ENCODE data around the gene ATP11B. TPM values are rescaled to one million over a fixed set of nuclear protein-coding genes. Genes with fewer than 3 reads are reported as not detected.

ATP11B gene
- total RNA-seq, 6 donors from 2014 or later = 56.4 to 102 (median 83.2) TPM

- WGBS, 2 donors = 96 to 98% methylated on average over 1 of the region's 1 CpG
- TF ChIP-seq POLR2A (IDR thresholded peaks at IDR 0.05) (no peak), POLR2AphosphoS5 (IDR thresholded peaks at IDR 0.05) (no peak), EP300 (IDR thresholded peaks at IDR 0.05) (no peak)
- TF ChIP-seq, protein P1, sequence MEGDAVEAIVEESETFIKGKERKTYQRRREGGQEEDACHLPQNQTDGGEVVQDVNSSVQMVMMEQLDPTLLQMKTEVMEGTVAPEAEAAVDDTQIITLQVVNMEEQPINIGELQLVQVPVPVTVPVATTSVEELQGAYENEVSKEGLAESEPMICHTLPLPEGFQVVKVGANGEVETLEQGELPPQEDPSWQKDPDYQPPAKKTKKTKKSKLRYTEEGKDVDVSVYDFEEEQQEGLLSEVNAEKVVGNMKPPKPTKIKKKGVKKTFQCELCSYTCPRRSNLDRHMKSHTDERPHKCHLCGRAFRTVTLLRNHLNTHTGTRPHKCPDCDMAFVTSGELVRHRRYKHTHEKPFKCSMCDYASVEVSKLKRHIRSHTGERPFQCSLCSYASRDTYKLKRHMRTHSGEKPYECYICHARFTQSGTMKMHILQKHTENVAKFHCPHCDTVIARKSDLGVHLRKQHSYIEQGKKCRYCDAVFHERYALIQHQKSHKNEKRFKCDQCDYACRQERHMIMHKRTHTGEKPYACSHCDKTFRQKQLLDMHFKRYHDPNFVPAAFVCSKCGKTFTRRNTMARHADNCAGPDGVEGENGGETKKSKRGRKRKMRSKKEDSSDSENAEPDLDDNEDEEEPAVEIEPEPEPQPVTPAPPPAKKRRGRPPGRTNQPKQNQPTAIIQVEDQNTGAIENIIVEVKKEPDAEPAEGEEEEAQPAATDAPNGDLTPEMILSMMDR (IDR thresholded peaks at IDR 0.05) = no peak
- peaks cover 0 to 52% (median 0%) of the 10 kb centered on the region in 4 donors for H3K36me3 ChIP-seq
These were observed 98.1 kb downstream of the ATP11B start for GRCh38 chr3:182891364-182891763.

GRCh38 chr3:182892226-182892625 is 98.9 kb downstream of the ATP11B start:
- H3K36me3 ChIP-seq = peaks cover 0 to 57% (median 0%) of the 10 kb centered on the region in 4 donors

More at GRCh38 chr3:182891364-182891763, 98.1 kb downstream of the ATP11B start:
- Histone ChIP-seq H3K9me3 (no peaks in the 10 kb centered on the region), H3K4me3 (no peak overlapping the region), H3K27me3 (no peaks in the 10 kb centered on the region), H3K27ac (no peak overlapping the region), H3K4me1 (peaks cover 0 to 16% (median 0%) of the 10 kb centered on the region in 4 donors)
- ATAC-seq (ENCODE audit: low FRiP score in 2 of 2) (no peak), DNase-seq (no peak)

DNA sequence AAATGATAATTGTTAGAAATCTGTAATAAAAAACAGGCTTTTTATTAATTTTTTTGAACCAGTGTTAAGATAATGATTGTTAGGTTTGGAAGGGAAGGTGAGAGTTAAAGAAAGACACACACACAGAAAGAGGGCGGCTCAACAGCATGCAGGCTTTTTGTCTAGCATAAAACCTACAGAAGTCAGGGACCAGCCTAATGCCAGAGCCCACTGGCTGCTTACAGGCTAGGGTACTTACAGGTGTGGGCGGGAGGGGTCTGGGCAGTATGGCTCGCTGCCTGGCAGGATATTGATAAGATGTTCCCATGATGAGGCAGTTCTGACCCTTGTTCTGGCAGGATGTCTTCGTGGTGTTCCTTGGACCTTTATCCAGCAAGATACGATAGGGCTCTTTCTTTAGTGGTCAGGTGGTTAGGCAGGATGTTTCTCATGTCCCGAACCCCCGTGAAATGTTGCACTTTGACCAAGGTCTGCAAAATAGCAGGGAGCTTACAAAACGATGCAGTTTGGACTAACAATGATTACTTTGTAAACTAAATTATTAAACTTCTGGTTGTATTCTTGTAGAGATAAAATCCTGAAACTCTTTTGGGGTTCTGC is 102.3 kb downstream of the ATP11B start:
- Histone ChIP-seq H3K36me3 (peaks cover 0 to 59% (median 1%) of the 10 kb centered on the region in 4 donors), H3K4me3 (no peak overlapping the region), H3K9me3 (no peaks in the 10 kb centered on the region), H3K27me3 (no peaks in the 10 kb centered on the region), H3K27ac (no peak overlapping the region), H3K4me1 (peaks cover 0 to 9% (median 0%) of the 10 kb centered on the region in 4 donors)
- TF ChIP-seq, protein P1 (IDR thresholded peaks at IDR 0.05) = no peak
- TF ChIP-seq EP300 (IDR thresholded peaks at IDR 0.05) (no peak), POLR2A (IDR thresholded peaks at IDR 0.05) (no peak), POLR2AphosphoS5 (IDR thresholded peaks at IDR 0.05) (no peak)
- no peak for DNase-seq
- ATAC-seq (ENCODE audit: low FRiP score in 2 of 2) = no peak
- WGBS, 2 donors = 79 to 85% methylated on average over 7 to 8 of the region's 8 CpGs

More at GRCh38 chr3:182892226-182892625, 98.9 kb downstream of the ATP11B start:
- DNase-seq (no peak), ATAC-seq (ENCODE audit: low FRiP score in 2 of 2) (no peak)
- H3K4me1 ChIP-seq = peaks cover 0 to 16% (median 0%) of the 10 kb centered on the region in 4 donors
- H3K4me3 ChIP-seq = no peak overlapping the region
- TF ChIP-seq POLR2A (IDR thresholded peaks at IDR 0.05) (no peak), EP300 (IDR thresholded peaks at IDR 0.05) (no peak), POLR2AphosphoS5 (IDR thresholded peaks at IDR 0.05) (no peak)
- TF ChIP-seq, protein P1 (IDR thresholded peaks at IDR 0.05) = no peak
- no peaks in the 10 kb centered on the region for H3K9me3 ChIP-seq
- no peak overlapping the region for H3K27ac ChIP-seq
- H3K27me3 ChIP-seq = no peaks in the 10 kb centered on the region
- 76 to 91% methylated on average over 4 of the region's 4 CpGs for WGBS, 2 donors

- H3K36me3 ChIP-seq = peaks cover 0 to 51% (median 1%) of the 10 kb centered on the region in 4 donors
- no peak overlapping the region for H3K27ac ChIP-seq
- WGBS, 2 donors = 91 to 95% methylated on average over 2 of the region's 2 CpGs
- H3K27me3 ChIP-seq = no peaks in the 10 kb centered on the region
- no peaks in the 10 kb centered on the region for H3K9me3 ChIP-seq
- no peak for TF ChIP-seq POLR2AphosphoS5 (IDR thresholded peaks at IDR 0.05)
- TF ChIP-seq, protein P1 (IDR thresholded peaks at IDR 0.05) = no peak
- no peak for TF ChIP-seq POLR2A (IDR thresholded peaks at IDR 0.05)
- no peak for TF ChIP-seq EP300 (IDR thresholded peaks at IDR 0.05)
- DNase-seq (no peak), ATAC-seq (ENCODE audit: low FRiP score in 2 of 2) (no peak)
- H3K4me3 ChIP-seq = no peak overlapping the region
- peaks cover 0 to 3% (median 0%) of the 10 kb centered on the region in 4 donors for H3K4me1 ChIP-seq
These were observed 103.2 kb downstream of the ATP11B start for GRCh38 chr3:182896553-182896952.

- Histone ChIP-seq H3K4me3 (no peak overlapping the region), H3K27me3 (no peaks in the 10 kb centered on the region), H3K9me3 (no peaks in the 10 kb centered on the region), H3K27ac (no peak overlapping the region), H3K36me3 (peaks cover 0 to 72% (median 13%) of the 10 kb centered on the region in 4 donors), H3K4me1 (no peaks in the 10 kb centered on the region)
- ATAC-seq (ENCODE audit: low FRiP score in 2 of 2) = no peak
- no peak for DNase-seq
- TF ChIP-seq POLR2A (IDR thresholded peaks at IDR 0.05) = no peak
- no peak for TF ChIP-seq POLR2AphosphoS5 (IDR thresholded peaks at IDR 0.05)
- TF ChIP-seq, protein P1 (IDR thresholded peaks at IDR 0.05) = no peak
- no peak for TF ChIP-seq EP300 (IDR thresholded peaks at IDR 0.05)
- 86% methylated on average over 5 of the region's 5 CpGs for WGBS, 2 donors
These were observed 108.9 kb downstream of the ATP11B start for GRCh38 chr3:182902236-182902635.
